Smooth muscle cell of the pulmonary artery (primary cell): ENCODE measurements around the gene C3orf52. TPM values are rescaled to one million over a fixed set of nuclear protein-coding genes. Genes with fewer than 3 reads are reported as not detected.

ENCODE experiments used
- total RNA-seq: library from RNA; depleted of rRNA; stranded (reverse); fragments of >200 nt; gene quantifications from 2 replicates; pipeline ENCODE4 v1.2.3, GENCODE V29; 2014

Gene C3orf52, protein sequence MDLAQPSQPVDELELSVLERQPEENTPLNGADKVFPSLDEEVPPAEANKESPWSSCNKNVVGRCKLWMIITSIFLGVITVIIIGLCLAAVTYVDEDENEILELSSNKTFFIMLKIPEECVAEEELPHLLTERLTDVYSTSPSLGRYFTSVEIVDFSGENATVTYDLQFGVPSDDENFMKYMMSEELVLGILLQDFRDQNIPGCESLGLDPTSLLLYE
- total RNA-seq, result 2.5 and 13.6 TPM in 2 replicates

DNA sequence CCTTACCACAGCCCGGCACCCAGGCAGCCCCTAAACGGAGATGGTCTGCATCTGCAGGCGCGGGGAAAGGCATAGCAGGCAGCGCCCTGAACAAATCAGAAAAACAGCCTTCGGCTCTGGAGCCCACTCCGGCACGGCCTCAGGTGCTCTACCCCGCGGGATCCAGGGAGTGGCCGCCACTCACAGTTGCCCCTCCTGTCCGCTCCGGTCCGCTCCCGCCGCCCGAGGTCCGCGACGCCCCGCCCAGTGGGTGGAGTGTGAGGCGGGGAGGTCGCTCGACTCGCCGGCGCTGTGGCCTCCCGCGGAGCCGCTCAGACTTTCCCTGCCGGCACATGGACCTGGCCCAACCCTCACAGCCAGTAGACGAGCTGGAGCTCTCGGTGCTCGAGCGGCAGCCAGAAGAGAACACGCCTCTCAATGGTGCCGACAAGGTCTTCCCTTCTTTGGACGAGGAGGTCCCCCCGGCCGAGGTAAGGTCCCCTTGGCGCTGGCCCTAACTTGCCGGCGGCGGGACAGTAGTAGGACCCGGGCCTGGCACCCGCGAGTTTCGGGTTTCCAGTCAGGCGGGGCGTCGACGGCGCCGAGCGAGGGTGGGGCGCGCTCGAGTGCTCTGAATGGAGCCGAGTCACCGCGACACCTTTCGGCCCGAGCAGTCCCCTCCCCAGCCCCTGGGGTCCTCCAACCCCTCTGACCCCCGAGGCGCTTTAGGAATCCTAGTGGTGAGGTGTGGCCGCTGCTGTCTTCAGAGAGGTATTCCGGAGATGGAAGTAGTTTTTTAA, at the start of gene C3orf52:
C3orf52 (plus strand) TSS at position 314 of the 779 bp plus-strand sequence; CDS start at position 333, 19 bp downstream.

DNA sequence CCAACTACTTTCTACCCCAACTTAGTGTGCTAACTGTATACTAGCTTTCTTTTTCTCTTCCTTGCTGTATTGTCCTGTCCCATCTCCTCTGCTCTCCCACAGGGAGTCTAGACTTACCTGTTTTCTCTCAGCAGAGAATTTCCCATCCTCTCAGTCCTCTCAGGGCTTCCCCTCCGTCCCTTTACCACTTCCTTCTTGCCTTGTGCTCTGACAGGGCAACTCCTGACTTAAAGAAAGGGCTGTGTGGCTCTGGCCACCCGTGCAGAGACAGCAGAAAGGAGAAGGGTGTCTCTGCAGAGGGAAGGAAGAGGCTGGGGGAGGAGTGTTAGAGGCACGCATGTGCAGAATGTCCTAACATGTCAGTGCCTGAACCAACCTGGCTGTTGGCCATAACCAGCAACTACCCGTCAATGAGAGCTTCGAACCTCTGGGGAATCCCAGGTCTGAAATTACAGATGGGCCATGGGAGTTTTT, 46.8 kb downstream of the C3orf52 start, which contains the start of gene GCSAM:
GCSAM (minus strand) TSS at position 274 of the 474 bp plus-strand sequence; CDS start at position 146, 128 bp downstream.

Other genes starting within 250 kb of the C3orf52 start
- gene PHLDB2, start 227.1 kb upstream of the C3orf52 start, total RNA-seq, result 78.1 and 101 TPM in 2 replicates
- 40.6 and 47.5 TPM in 2 replicates for gene ABHD10, start 107.4 kb upstream of the C3orf52 start, total RNA-seq
- 0.26 and 3.5 TPM in 2 replicates for gene TAGLN3, start 87.5 kb upstream of the C3orf52 start, total RNA-seq
- gene TMPRSS7, start 51.7 kb upstream of the C3orf52 start, total RNA-seq, result not detected in 2 replicates
- gene GCSAM, start 46.9 kb downstream of the C3orf52 start, total RNA-seq, result not detected in 2 replicates
- 0.20 and 0.43 TPM in 2 replicates for gene SLC9C1, start 207.8 kb downstream of the C3orf52 start, total RNA-seq
- gene CD200, start 246.8 kb downstream of the C3orf52 start, total RNA-seq, result 12.3 and 12.8 TPM in 2 replicates